Measurements from ENCODE around the gene GNG7.

The GNG7 gene

GRCh38 chr19:2732883-2733282, 30.4 kb upstream of the GNG7 start:
- H3K4me3 ChIP-seq (ENCODE audit: low read depth, low read length) = no peak overlapping the region
- no peak for TF ChIP-seq CTCF (IDR thresholded peaks at IDR 0.05; ENCODE audit: low read depth, low read length, missing control alignments)
- in situ Hi-C loops (cut with HindIII; ENCODE audit: low sequenced_read_pairs) = no loop called here
- no peak for DNase-seq (ENCODE audit: low read depth)

GRCh38 chr19:2732157-2732725, 29.7 kb upstream of the GNG7 start:
- in situ Hi-C loops (cut with HindIII; ENCODE audit: low sequenced_read_pairs) = no loop called here
- TF ChIP-seq CTCF (IDR thresholded peaks at IDR 0.05; ENCODE audit: low read depth, low read length, missing control alignments) = no peak
- no peak for DNase-seq (ENCODE audit: low read depth)
- no peak overlapping the region for H3K4me3 ChIP-seq (ENCODE audit: low read depth, low read length)

GRCh38 chr19:2731181-2731995, 28.9 kb upstream of the GNG7 start:
- TF ChIP-seq CTCF (IDR thresholded peaks at IDR 0.05; ENCODE audit: low read depth, low read length, missing control alignments) = no peak
- no peak overlapping the region for H3K4me3 ChIP-seq (ENCODE audit: low read depth, low read length)
- DNase-seq (ENCODE audit: low read depth) = no peak
- in situ Hi-C loops (cut with HindIII; ENCODE audit: low sequenced_read_pairs) = no loop called here

- in situ Hi-C loops (cut with HindIII; ENCODE audit: low sequenced_read_pairs) = no loop called here
- TF ChIP-seq CTCF (IDR thresholded peaks at IDR 0.05; ENCODE audit: low read depth, low read length, missing control alignments) = no peak
- no peak overlapping the region for H3K4me3 ChIP-seq (ENCODE audit: low read depth, low read length)
- DNase-seq (ENCODE audit: low read depth) = no peak
Measured at GRCh38 chr19:2729943-2730818, 27.7 kb upstream of the GNG7 start.

GRCh38 chr19:2728783-2729387, 26.4 kb upstream of the GNG7 start:
- no peak for DNase-seq (ENCODE audit: low read depth)
- TF ChIP-seq CTCF (IDR thresholded peaks at IDR 0.05; ENCODE audit: low read depth, low read length, missing control alignments) = no peak
- no peak overlapping the region for H3K4me3 ChIP-seq (ENCODE audit: low read depth, low read length)
- in situ Hi-C loops (cut with HindIII; ENCODE audit: low sequenced_read_pairs) = no loop called here

GRCh38 chr19:2727640-2727944, 25.1 kb upstream of the GNG7 start:
- in situ Hi-C loops (cut with HindIII; ENCODE audit: low sequenced_read_pairs) = no loop called here
- no peak for TF ChIP-seq CTCF (IDR thresholded peaks at IDR 0.05; ENCODE audit: low read depth, low read length, missing control alignments)
- DNase-seq (ENCODE audit: low read depth) = no peak
- no peak overlapping the region for H3K4me3 ChIP-seq (ENCODE audit: low read depth, low read length)
